Right renal pelvis (tissue), 4 donors: ENCODE results near the gene TASP1. TPM values are rescaled to one million over a fixed set of nuclear protein-coding genes. Genes with fewer than 3 reads are reported as not detected.
"Not testable (repeated sequence)": the region's sequence is repeated elsewhere in the genome, so short reads cannot be mapped to it uniquely, and the experiment has no call there.

Source experiments
- DNase-seq, 4 donors: peaks; one replicate each; pipeline ENCODE4 v3.0.0-alpha.2; 2013; ENCODE audit warnings: low read depth in 4 of 4, low spot score in 3 of 4, missing footprints in 1 of 4
- polyA plus RNA-seq, 4 donors: library from polyadenylated mRNA; unstranded; fragments of 120-200 nt; gene quantifications; one replicate each; pipeline ENCODE4 v1.2.1, GENCODE V29; 2013; ENCODE audit not compliant: insufficient read length in 4 of 4

Gene TASP1, protein sequence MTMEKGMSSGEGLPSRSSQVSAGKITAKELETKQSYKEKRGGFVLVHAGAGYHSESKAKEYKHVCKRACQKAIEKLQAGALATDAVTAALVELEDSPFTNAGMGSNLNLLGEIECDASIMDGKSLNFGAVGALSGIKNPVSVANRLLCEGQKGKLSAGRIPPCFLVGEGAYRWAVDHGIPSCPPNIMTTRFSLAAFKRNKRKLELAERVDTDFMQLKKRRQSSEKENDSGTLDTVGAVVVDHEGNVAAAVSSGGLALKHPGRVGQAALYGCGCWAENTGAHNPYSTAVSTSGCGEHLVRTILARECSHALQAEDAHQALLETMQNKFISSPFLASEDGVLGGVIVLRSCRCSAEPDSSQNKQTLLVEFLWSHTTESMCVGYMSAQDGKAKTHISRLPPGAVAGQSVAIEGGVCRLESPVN
- 10 to 100 TPM; 14.3 to 15.0 (median 14.7) TPM for polyA plus RNA-seq

DNA sequence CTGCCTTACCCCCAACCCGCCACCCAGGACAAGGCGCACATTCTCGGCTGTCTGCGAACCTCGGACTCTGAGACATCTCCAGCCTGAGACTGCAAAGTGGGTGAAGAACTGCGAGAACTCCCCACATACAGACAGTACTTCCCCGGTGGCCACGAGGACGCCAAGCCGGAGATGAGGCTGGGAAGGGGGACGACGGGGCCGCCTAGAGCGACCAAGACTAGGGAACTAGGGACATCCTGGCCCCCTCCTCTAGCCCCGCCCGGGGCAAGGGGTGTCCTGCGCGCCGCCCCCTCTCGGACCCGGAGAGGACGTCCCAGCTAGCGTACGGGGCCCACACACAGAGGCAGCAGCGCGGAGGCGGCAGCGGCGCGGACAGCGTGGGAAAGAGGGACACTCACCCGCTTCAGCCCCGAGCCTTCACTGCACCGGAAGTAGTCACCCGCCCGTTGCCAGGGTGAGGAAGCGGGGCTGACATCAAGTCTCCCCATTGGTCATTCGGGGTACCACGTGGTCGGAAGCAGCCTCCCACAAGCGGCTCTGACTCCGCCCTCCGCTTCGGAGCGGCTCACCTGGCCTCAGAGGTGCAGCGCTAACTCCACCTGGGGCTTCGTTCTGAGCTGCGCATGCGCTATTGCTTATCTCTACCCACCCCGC, at the start of gene TASP1:
TASP1 (minus strand) TSS at position 437 of the 654 bp plus-strand sequence. CDS start 8,854 bp downstream, outside the sequence.
- DNase-seq, result peak; percentile 85 to 94 (median 92)

DNA sequence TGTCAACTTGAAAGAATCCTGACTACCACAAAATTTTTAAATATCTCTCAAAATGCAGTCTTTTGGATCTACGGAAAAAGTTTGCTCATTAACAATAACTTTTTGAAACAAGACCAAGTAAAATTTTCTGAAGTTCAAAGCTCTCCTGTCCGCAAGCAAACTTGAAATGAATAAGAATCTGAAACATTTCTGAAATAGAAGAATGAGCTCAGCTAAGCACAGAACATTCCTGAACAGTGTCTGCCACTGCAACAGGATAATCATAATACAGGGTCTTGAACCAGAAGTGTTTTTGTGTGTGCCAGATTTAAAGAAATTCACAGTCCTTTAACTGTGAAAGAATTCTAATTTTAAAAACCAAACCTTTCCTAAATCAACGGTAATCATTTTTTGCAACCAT, 49.1 kb upstream of the TASP1 start:
- DNase-seq, result no peak

DNA sequence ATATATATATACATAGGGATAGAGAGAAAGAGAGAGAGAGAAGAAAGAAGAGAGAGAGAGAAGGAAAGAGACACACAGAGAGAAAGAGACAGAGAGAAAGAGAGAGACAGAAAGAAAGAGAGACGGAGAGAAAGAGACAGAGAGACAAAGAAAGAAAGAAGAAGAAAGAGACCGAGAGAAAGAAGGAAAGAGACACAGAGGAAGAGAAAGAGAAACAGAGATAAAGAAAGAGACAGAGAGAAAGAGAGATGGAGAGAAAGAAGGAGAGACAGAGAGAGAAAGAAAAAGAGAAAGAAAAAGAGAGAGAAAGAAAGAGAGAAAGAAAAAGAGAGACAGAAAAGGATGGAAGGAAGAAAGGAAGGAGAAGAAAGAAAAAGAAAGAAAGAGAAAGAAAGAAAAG, 46.9 kb upstream of the TASP1 start:
- DNase-seq, result no peak

DNA sequence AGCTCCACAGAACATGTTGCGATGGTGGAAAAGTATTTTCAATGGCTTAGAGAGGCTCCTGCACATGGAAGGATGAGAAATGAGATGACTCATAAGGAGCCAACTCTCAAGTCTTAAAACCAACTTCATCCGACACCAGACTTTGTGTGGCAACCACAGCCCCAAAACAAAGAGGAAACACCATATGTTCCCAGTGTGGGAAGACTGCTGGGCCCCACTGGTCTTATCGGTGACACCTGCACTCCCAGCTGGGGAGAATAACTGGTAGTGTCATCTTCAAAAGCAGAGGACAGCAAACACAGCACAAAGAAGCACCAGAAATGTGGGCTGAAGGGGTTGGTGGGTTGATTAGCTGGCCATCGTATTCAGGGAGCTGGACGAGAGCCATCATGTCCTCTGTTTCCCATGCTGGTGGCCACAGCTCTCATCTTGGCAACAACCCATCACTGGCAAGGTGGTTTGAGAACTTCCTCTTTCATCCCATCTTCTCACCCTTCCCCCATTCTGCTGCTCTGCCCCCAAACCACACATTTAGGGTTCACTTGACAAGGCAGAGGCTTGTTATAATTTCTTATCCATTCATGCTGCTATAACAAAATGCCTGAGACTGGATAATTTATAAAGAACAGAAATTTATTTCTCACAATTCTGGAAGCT, 46.0 kb upstream of the TASP1 start:
- DNase-seq, result no peak

DNA sequence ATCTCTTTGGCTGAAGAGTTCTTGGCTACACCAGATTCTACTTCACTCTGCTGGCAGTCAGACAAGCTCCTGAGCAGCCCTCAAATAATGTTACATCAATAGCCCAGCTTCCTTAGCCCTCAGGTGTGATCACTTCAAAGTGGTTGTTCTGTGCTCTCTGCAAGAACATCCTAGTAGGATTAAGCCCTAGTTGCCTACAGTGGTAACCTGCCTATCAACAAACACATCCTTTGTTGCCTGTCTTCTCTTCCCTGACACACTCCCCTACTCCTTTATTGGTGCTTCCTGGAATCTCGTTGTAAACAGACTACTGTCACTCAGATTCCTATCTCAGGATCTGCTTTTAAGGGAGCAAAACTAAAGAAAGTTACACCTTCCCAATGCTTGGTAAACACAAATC, 45.1 kb upstream of the TASP1 start:
- DNase-seq, result no peak

DNA sequence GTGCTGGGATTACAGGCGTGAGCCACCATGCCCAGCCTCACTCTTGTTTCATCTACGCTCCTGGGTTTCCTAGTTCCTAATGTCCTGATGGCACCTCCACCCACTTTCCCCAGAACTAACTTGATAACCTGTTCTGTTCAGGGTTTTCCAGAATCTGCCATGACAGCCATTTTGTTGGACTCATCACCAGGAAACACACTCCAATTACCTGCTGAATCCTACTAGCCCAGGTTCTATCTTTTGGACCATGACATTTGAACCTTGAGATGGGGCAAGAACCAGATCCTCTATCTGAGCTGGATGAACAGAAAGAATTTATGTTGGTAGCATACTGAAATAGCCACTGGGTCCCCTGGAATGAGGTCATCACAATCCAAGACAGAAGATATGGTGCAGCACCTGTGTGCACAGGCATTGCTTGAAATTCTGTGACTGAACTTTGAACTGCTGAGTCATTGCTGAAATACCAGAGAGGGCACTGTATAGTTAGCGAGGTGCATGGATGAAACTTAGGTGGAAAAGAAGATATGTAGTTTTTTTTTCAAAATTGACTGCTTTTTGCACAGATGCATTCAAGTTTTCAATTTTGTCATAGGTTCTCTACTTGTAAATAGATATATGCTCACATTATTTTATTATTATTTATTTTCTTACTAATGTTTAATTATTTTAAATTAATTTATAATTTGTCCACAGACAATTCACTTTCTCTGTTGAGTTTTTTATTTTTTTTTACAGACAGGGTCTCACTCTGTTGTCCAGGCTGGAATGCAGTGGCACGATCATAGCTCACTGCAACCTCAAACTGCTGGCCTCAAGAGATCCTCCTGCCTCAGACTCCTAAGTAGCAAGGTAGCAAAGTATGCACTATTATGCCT, 42.8 kb upstream of the TASP1 start:
- DNase-seq, result no peak

DNA sequence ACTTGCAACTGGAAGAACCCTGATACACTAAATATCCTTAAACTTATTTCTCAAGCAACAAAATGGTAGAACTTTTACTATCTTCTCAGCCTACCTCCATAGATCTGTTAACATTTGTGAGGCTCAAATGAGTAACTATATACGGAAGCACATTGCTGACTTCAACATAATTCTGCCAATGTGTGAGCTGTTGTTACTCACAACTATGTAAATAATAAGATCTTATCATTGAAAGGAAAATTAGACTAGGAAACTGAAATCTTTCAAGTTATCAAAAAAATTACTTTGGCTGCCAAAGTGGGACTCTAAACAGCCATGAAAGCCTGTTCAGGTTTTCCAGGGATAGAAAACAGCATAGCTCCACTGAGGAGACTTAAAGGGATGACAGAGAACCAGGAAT, 40.2 kb upstream of the TASP1 start:
- DNase-seq, result no peak

DNA sequence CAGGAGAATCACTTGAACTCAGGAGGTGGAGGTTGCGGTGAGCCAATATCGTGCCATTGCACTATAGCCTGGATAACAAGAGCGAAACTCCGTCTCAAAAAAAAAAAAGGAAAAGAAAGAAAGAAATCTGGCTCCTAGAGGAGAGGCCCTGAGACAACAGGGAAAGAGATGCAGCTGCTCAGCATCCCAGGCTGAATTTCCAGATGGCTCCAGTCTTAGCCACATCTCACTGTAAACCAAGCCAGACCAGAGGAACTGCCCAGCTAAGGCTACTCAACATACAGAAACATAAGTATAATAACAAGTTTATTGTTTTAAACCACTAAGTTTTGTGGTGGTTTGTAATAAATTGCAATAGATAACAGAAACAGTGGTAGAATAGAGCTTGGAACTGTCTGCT, 38.5 kb upstream of the TASP1 start:
- DNase-seq, result peak in 3 of 4 donors; percentile 10 to 33 (median 26)

DNA sequence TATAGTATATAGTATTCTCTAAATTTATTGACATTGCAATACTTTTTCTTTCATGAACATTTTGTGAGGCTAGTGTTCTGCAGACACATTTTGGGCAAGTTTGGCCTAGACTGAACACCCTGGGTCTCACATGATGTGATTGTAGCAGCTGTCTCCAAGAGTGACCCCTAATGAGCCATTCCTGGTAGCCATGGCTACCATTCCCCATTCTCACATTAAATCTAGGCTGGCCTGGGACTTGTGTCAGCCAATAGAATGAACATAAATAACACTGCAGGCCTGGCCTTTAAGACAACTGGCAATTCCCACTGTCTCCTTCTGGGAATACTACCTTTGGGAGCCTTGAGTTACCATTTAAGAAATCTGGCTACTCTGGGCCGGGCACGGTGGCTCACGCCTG, 38.0 kb upstream of the TASP1 start:
- DNase-seq, result no peak

DNA sequence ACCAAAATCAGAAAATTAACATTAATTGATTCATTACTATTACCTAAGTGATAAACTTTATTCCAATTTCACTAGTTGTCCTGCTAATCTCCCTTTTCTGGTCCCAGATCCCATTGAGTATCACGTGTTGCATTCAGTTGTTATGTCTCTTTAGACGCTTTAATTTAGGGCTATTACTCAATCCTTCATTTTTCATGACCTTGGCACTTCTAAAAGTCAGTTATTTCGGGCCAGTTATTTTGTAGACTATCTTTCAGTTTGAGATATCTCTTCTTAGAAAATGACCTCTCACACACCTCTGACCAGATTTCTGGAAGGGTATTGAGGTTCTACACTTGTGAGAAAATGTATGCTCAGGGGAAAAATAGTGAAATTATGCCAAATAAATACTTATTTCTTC, 34.0 kb upstream of the TASP1 start:
- DNase-seq, result no peak

DNA sequence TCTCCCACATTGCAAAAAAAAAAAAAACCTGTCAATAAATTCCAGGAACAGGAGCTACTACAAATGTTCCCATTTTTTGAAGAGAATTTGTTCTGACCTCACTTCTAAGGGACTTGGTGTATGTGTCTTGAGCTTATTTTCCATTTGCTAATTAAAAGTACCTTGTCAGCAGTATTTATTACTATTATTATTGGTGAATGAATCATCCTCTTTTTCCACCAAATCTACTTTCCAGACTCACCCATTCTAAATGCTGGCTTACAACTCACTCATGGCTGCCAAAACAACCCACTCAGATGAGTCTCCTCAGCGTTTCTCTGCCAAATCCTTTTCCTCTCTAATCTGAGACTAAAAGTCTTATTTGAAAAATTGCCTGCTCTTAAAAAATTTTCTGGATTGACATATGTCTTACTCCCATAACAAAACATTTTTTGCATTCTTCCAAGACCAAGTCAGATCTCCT, 33.2 kb upstream of the TASP1 start:
- no peak for DNase-seq

DNA sequence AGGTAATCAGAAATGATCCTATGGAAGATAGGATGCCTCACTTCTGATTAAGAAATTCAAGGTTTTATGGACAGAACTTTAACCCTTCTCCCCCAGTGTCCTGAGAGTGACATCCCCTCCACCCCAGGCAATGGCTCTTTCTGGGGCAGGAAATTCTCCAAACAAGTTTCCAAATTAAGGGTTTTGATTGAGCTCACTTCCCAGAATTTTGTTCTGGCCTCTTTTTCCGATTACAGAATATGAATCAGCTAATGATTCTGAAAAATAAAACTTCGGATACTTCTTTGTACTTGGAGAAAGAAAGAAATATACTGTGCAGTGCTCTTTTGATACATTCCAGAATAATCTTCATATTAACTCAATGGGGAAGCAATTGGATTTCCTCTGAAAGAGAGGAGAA, 32.8 kb upstream of the TASP1 start:
- no peak for DNase-seq

DNA sequence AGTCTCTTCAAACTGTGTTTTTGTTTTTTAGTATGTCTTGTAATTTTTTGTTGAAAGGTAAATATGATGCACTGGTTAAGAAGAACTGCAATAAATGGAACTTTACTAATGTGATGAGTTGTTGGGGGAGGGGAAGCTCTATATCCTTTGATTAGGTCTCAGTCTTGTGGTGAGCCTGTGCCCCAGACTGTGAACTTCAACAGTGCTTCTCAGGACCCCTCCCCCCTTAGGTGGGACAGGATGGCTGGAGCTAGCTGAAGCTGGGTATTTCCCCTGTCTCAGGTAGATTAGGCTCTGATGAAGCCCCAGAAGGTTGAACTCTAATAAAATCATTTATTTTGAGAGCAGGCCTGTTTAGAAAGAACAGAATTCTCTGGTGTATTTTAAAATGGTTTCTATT, 31.4 kb upstream of the TASP1 start:
- DNase-seq, result no peak

DNA sequence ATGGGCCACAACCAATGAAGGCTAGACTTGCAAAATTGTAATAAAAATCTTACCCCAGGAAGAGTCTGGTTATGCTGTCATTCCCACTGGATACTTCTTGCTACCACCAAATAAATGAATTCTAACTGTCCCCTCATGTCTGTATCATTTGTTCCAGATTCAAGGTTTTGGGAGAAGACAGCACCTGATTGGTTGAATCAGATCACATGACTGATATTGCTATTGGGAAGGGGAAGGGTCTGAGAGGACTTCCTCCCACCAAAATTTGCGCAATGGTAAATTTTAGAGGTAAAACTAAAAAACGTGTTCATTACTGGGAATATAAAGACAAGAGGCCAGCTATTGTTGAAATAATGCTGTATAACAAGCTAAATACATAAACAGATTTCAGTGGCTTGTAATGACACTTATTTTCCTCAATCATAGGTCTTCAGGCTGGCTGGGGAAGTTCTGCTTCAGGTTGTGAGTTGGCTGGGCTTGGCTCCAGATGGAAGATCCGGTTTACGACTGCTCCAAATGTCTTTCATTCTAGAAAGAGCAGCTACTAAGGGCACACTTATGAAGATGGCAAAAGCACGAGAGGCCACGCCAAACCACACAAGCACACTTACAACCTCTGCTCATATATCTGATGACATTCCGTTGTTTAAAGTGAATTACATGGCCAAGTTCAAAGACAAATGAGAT, 27.1 kb upstream of the TASP1 start:
- DNase-seq, result no peak

DNA sequence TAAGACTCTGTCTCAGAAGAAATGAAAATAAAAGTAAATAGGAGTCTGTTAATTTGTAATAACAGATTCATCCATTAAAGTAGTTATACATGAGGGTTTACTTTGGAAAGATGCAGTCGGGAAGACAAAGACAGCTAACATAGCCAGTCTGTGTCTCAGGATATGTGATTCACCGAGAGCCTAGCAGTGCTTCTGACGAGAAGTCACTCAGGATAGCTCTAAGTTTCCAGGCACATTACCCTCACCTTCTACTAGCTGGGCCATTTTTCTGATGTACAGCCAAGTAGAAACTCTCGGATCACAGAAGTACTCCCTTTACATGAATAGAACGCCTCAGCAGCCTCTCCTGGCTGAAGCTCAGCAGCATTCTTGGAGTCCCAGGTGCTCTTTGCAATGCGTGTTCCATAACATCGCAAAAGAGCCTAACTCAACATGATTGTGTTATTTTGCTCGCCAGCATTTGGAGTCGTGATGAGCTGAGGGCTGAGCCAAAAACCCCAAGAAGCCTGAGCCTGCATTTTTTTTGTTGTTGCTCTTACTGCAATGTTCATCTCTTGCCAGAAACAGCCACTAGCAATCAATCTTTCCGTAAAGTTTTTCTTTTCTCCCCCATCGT, 22.4 kb upstream of the TASP1 start:
- no peak for DNase-seq

DNA sequence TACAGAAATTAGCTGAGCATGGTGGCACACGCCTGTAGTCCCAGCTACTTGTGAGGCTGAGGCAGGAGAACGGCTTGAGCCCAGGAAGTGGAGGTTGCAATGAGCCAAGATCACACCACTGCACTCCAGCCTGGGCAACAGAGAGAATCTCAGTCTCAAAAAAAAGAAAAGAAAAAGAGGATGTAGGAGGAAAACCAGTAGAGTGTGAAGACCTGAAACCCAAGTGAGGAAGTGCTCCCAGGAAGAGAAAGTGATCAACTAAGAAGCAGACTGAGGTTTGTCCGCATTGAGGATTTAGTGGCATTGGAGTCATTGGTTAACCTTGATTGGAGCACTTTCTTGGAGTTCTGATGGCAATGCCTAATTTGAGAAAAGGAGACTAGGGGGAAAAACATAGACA, 20.6 kb upstream of the TASP1 start:
- no peak for DNase-seq

DNA sequence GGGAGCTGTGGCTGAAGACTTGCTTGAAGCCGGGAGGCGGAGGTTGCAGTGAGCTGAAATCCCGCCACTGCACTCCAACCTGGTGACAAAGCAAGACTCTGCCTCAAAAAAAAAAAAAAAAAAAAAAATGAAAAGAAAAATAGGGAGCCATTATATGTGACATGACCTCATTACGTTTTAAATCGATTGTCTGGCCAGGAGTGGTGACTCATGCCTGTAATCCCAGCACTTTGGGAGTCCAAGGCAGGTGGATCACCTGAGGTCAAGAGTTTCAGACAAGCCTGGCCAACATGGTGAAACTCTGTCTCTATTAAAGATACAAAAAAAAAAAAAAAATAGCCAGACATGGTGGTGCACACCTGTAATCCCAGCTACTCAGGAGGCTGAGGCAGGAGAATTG, 19.3 kb upstream of the TASP1 start:
- DNase-seq, result not testable (repeated sequence)

DNA sequence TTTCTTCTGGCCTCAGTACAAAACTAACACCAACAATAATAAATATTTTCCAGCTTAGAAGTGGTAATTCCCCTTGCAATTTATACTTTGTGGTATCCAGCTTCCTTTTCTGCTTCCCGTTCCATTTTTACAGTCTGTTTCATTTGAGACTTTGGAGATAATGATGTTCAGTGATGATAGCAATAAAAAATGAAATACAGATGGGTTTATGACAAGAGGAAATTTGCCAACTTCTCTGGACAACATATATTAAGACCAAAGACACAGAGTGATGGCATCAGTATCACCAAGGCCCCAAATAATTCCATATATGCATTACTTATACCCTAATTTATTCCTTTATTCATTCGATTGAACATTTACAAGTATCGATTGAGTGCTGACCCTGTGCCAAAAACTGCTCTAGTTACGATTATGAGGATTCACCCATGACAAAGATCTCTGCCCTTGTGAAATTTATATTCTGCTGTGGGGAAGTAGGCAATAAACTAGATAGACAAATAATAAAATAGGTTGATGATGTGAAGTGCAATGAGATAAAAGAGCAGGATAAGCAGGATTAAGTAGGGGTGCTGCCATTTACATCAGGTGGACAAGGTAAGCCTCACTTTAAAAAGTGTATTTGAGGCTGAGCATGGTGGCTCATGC, 18.1 kb upstream of the TASP1 start:
- DNase-seq, result no peak

DNA sequence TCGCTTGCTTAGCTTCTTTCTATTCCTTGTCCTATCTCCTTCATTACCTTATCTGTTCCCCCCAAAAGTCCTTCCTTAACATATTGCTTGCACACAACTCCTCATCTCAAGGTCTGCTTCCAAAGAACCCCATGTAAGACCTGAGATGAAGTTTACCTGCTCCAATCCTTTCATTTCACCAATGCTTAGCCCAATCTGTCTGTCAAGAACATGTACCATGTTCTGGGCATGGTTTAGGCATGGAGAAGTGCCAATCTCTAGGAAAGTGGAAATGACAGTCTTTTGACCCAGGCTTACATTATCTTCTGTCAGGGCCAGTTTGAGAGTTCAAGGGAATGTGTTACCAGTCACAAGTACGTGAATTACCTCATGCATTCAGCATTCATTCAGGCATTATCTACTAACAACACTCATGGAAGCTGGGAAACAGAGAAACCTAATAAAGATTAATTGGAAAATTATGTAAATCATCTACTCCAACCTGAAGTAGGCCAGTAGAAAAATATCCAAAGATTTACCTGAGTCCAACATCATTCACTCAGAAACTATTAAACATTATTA, 15.8 kb upstream of the TASP1 start:
- DNase-seq, result no peak
